K562 (cell line): ENCODE data around the gene RREB1. TPM values are rescaled to one million over a fixed set of nuclear protein-coding genes. Genes with fewer than 3 reads are reported as not detected.

ENCODE experiments used
- BCLAF1 ChIP-seq, 2 experiments: fragments of 450-650 bp in 1 of 2; IDR thresholded peaks; 2 replicates each; pipeline ENCODE4 v1.6.1; 2011 to 2017; ENCODE audit warnings: low read depth in 2 of 2, antibody characterized with exemption in 1 of 2, borderline replicate concordance in 1 of 2, low read length in 1 of 2, mild to moderate bottlenecking in 1 of 2, mixed read lengths in 1 of 2; ENCODE audit not compliant: control insufficient read depth in 1 of 2
- E2F8 ChIP-seq: fragments of 450-650 bp; IDR thresholded peaks from 2 replicates; pipeline ENCODE4 v1.7.1; 2018; ENCODE audit warnings: mild to moderate bottlenecking, low read depth; ENCODE audit not compliant: partially characterized antibody
- ESRRB ChIP-seq: fragments of 250-450 bp; sonication (Bioruptor Pico); IDR thresholded peaks from 2 replicates; pipeline ENCODE4 v1.5.0; 2020; ENCODE audit warnings: mild to moderate bottlenecking, moderate library complexity, borderline replicate concordance
- POLR3G ChIP-seq: IDR thresholded peaks from 2 replicates; pipeline ENCODE4 v1.6.1; 2011; ENCODE audit not compliant: insufficient read length, insufficient replicate concordance; ENCODE audit errors: extremely low read depth
- RCOR1 ChIP-seq, 2 experiments: IDR thresholded peaks; 2 replicates each; pipeline ENCODE4 v1.6.1; 2012; ENCODE audit warnings: low read depth in 2 of 2, low read length in 2 of 2, borderline replicate concordance in 1 of 2, improper control_type of control experiment in 1 of 2
- SMARCE1 ChIP-seq: fragments of 450-650 bp; IDR thresholded peaks from 2 replicates; pipeline ENCODE4 v1.7.1; 2016; ENCODE audit warnings: mild to moderate bottlenecking
- ZNF507 ChIP-seq: conservative IDR thresholded peaks from 2 replicates; pipeline ENCODE4 v1.6.1; 2017; ENCODE audit warnings: missing genetic modification characterization, missing compliant biosample characterization
- polyA plus RNA-seq, 8 experiments: library from polyadenylated mRNA; depleted of rRNA in 4 of 8; stranded (reverse) in 5 of 8; unstranded in 3 of 8; fragments of >200 nt; fragmentation: Nextera tagmentation in 2 of 8; fragmentation: Illumina TruSeq in 1 of 8; extraction: Ambion mirVana in 2 of 8; extraction: Trizol in 1 of 8; gene quantifications; 2 replicates each; pipeline versions ENCODE4 v1.2.1 to v1.2.3, GENCODE V29; 2011 to 2014; ENCODE audit warnings: inconsistent platforms in 1 of 8, missing spikeins in 1 of 8
- total RNA-seq, 7 experiments: library from RNA; depleted of rRNA in 6 of 7; stranded (reverse); fragments of >200 nt in 6 of 7; fragmentation: Illumina TruSeq in 2 of 7; extraction: Trizol in 2 of 7; gene quantifications; 2 replicates each; pipeline versions ENCODE4 v1.2.1 to v1.2.3, GENCODE V29; 2011 to 2021; ENCODE audit warnings: low replicate concordance in 1 of 7
- TF ChIP-seq, protein P1 (sequence below): sonication (generic); formaldehyde crosslinking; IDR thresholded peaks from 2 replicates; pipeline ENCODE4 v1.8.0; 2022; ENCODE audit warnings: mild to moderate bottlenecking, low read depth, missing genetic modification reagents
- TF ChIP-seq, protein P2 (sequence below), 2 experiments: fragments of 450-650 bp in 1 of 2; sonication (generic) in 1 of 2; formaldehyde crosslinking in 1 of 2; IDR thresholded peaks; 2 replicates each; pipeline versions ENCODE4 v1.7.1 to v1.9.0; 2016 to 2022; ENCODE audit warnings: inconsistent platforms in 1 of 2, mild to moderate bottlenecking in 1 of 2, missing genetic modification reagents in 1 of 2

The RREB1 gene
- total and polyA plus RNA-seq, 9 of the 15 experiments (the other 6 are each of a cell fraction or from before 2014, with no cell fraction given), result 3.3 to 64.2 (median 19.3) TPM

- TF ChIP-seq POLR3G (no peak), ZNF507 (no peak), E2F8 (no peak), RCOR1 (IDR thresholded peaks at IDR 0.05; ENCODE audit: borderline replicate concordance in 1 of 2, low read depth in 2 of 2, low read length in 2 of 2) (peak in 1 of 2 experiments; percentile 26; a peak in 1 of 4 replicates), SMARCE1 (peak; percentile 19; the same call in 1 of the 2 replicates), ESRRB (CRISPR knock-in tag) (no peak), BCLAF1 (IDR thresholded peaks at IDR 0.05; ENCODE audit: borderline replicate concordance in 1 of 2, control insufficient read depth in 1 of 2, low read depth in 2 of 2, low read length in 1 of 2) (no peak)
- TF ChIP-seq, protein P1, sequence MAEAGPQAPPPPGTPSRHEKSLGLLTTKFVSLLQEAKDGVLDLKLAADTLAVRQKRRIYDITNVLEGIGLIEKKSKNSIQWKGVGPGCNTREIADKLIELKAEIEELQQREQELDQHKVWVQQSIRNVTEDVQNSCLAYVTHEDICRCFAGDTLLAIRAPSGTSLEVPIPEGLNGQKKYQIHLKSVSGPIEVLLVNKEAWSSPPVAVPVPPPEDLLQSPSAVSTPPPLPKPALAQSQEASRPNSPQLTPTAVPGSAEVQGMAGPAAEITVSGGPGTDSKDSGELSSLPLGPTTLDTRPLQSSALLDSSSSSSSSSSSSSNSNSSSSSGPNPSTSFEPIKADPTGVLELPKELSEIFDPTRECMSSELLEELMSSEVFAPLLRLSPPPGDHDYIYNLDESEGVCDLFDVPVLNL (CRISPR knock-in tag), result no peak
- TF ChIP-seq, protein P2, sequence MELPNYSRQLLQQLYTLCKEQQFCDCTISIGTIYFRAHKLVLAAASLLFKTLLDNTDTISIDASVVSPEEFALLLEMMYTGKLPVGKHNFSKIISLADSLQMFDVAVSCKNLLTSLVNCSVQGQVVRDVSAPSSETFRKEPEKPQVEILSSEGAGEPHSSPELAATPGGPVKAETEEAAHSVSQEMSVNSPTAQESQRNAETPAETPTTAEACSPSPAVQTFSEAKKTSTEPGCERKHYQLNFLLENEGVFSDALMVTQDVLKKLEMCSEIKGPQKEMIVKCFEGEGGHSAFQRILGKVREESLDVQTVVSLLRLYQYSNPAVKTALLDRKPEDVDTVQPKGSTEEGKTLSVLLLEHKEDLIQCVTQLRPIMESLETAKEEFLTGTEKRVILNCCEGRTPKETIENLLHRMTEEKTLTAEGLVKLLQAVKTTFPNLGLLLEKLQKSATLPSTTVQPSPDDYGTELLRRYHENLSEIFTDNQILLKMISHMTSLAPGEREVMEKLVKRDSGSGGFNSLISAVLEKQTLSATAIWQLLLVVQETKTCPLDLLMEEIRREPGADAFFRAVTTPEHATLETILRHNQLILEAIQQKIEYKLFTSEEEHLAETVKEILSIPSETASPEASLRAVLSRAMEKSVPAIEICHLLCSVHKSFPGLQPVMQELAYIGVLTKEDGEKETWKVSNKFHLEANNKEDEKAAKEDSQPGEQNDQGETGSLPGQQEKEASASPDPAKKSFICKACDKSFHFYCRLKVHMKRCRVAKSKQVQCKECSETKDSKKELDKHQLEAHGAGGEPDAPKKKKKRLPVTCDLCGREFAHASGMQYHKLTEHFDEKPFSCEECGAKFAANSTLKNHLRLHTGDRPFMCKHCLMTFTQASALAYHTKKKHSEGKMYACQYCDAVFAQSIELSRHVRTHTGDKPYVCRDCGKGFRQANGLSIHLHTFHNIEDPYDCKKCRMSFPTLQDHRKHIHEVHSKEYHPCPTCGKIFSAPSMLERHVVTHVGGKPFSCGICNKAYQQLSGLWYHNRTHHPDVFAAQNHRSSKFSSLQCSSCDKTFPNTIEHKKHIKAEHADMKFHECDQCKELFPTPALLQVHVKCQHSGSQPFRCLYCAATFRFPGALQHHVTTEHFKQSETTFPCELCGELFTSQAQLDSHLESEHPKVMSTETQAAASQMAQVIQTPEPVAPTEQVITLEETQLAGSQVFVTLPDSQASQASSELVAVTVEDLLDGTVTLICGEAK (IDR thresholded peaks at IDR 0.05), result 0 out of 2 replicates have a peak, but pooled peaks have one; percentile 14
- TF ChIP-seq, protein P2 (CRISPR knock-in tag; IDR thresholded peaks at IDR 0.05), result no peak
These were observed 32.2 kb downstream of the RREB1 start (continued) for GRCh38 chr6:7139835-7140470.
